Superior temporal gyrus (tissue), 1 donor: ENCODE results near the gene PANK1.

Experiments
- DNase-seq: peaks from one replicate; pipeline ENCODE4 v3.0.0-alpha.2; 2016; ENCODE audit errors: extremely low spot score

Gene PANK1

GRCh38 chr10:89615824-89616223 lies 29.2 kb downstream of the PANK1 start:
- DNase-seq = no peak

GRCh38 chr10:89615112-89615511 lies 29.9 kb downstream of the PANK1 start:
- DNase-seq = no peak

GRCh38 chr10:89613582-89613981 lies 31.5 kb downstream of the PANK1 start:
- DNase-seq = no peak

- DNase-seq = no peak
Measured at GRCh38 chr10:89611282-89611681, 33.8 kb downstream of the PANK1 start.

GRCh38 chr10:89609833-89610346 lies 35.2 kb downstream of the PANK1 start:
- DNase-seq = no peak

GRCh38 chr10:89604200-89604599 lies 40.8 kb downstream of the PANK1 start:
- DNase-seq = no peak

GRCh38 chr10:89602919-89603318 lies 42.1 kb downstream of the PANK1 start:
- no peak for DNase-seq

GRCh38 chr10:89601728-89602361 lies 43.2 kb downstream of the PANK1 start:
- DNase-seq = no peak

GRCh38 chr10:89600041-89600440 lies 45.0 kb downstream of the PANK1 start:
- no peak for DNase-seq

GRCh38 chr10:89593043-89593442 lies 52.0 kb downstream of the PANK1 start:
- DNase-seq = no peak

GRCh38 chr10:89592539-89592938 lies 52.5 kb downstream of the PANK1 start:
- DNase-seq = no peak

GRCh38 chr10:89591796-89592271 lies 53.2 kb downstream of the PANK1 start:
- DNase-seq = no peak

- DNase-seq = no peak
Measured at GRCh38 chr10:89591111-89591795, 53.8 kb downstream of the PANK1 start.

- no peak for DNase-seq
Measured at GRCh38 chr10:89590326-89590725, 54.7 kb downstream of the PANK1 start.

GRCh38 chr10:89589101-89589720 lies 55.8 kb downstream of the PANK1 start:
- no peak for DNase-seq

GRCh38 chr10:89588671-89589070 lies 56.4 kb downstream of the PANK1 start:
- no peak for DNase-seq

- no peak for DNase-seq
Measured at GRCh38 chr10:89582022-89582421, 63.0 kb downstream of the PANK1 start.

- no peak for DNase-seq
Measured at GRCh38 chr10:89580243-89580642, 64.8 kb downstream of the PANK1 start.

- DNase-seq = no peak
Measured at GRCh38 chr10:89576696-89577095, 68.3 kb downstream of the PANK1 start.

GRCh38 chr10:89576022-89576421 lies 69.0 kb downstream of the PANK1 start:
- no peak for DNase-seq

- DNase-seq = no peak
Measured at GRCh38 chr10:89575031-89575430, 70.0 kb downstream of the PANK1 start.

GRCh38 chr10:89574368-89574767 lies 70.7 kb downstream of the PANK1 start:
- no peak for DNase-seq
